WI38 (cell line): Measurements from ENCODE around the gene YAP1.

Source experiments
- H3K4me3 ChIP-seq: 2 replicates; pipeline ENCODE4 v1.5.1; 2011; ENCODE audit warnings: low read depth, mild to moderate bottlenecking, control low read depth, low read length
- TF ChIP-seq, protein P1 (sequence below): IDR thresholded peaks from 2 replicates; pipeline ENCODE4 v1.5.1; 2012; ENCODE audit warnings: low read depth, mild to moderate bottlenecking, control low read depth, low read length

The YAP1 gene

DNA sequence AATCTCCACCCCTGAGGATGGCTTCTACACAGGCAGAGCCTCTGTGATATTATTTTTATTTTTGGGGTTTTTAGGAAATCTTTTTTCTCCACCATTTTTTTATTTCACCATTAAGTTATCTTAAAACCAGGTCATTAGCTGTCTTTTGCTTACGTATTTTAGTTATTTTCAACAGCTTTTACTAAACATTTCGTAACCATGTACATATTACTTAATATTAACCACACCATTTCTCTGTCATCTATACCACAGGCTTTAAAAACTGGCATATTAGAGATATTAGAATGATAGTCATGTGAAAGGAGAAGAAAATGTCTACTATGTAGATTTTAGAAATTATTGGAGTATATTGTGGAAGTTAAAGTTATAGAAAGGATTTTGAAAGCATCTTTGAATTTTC is 37.4 kb downstream of the YAP1 start:
- no peak overlapping the region for H3K4me3 ChIP-seq
- TF ChIP-seq, protein P1, sequence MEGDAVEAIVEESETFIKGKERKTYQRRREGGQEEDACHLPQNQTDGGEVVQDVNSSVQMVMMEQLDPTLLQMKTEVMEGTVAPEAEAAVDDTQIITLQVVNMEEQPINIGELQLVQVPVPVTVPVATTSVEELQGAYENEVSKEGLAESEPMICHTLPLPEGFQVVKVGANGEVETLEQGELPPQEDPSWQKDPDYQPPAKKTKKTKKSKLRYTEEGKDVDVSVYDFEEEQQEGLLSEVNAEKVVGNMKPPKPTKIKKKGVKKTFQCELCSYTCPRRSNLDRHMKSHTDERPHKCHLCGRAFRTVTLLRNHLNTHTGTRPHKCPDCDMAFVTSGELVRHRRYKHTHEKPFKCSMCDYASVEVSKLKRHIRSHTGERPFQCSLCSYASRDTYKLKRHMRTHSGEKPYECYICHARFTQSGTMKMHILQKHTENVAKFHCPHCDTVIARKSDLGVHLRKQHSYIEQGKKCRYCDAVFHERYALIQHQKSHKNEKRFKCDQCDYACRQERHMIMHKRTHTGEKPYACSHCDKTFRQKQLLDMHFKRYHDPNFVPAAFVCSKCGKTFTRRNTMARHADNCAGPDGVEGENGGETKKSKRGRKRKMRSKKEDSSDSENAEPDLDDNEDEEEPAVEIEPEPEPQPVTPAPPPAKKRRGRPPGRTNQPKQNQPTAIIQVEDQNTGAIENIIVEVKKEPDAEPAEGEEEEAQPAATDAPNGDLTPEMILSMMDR, result no peak

DNA sequence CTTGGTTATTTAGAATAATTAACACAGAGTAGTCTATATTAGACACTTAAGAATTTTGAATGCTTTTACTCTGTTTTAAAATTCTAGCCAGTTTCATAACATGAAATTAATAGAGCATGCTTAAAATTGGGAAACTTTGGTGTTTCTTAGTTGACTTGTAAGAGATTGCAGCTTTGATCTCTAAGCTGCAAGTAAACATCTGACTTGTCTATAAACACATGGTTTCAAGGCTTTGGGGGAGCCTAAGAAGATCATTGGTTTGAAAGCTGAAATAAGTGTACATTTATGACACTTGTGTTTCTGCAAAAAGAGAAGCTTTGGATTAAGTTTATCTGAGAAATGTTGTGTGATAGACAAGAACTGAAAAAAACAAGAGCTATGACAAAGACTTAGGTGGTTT is 37.8 kb downstream of the YAP1 start:
- TF ChIP-seq, protein P1, result no peak
- H3K4me3 ChIP-seq, result no peak overlapping the region

- no peak overlapping the region for H3K4me3 ChIP-seq
- TF ChIP-seq, protein P1, result no peak
Measured at GRCh38 chr11:102151784-102152525, 41.7 kb downstream of the YAP1 start.

DNA sequence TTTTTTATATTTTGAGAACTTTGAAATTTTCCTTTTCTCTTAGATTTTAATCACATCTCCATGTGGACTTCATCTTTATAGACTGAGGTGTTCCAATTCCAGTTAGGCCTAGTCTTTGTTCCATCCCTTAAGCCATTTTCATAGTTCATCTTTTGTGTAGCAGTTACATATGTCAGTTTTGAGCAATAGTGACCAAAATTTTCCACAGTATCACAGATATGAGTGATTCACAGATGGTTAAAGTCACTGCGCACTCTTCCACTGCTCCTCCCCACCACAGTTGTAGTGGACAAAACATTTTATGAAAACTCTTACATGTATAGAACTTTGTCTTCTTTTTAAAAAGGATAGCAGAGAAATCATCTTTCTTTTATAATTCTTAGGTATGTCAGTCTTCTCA is 42.8 kb downstream of the YAP1 start:
- TF ChIP-seq, protein P1, result no peak
- no peak overlapping the region for H3K4me3 ChIP-seq

- TF ChIP-seq, protein P1, result no peak
- no peak overlapping the region for H3K4me3 ChIP-seq
Measured at GRCh38 chr11:102154806-102155205, 44.6 kb downstream of the YAP1 start.

DNA sequence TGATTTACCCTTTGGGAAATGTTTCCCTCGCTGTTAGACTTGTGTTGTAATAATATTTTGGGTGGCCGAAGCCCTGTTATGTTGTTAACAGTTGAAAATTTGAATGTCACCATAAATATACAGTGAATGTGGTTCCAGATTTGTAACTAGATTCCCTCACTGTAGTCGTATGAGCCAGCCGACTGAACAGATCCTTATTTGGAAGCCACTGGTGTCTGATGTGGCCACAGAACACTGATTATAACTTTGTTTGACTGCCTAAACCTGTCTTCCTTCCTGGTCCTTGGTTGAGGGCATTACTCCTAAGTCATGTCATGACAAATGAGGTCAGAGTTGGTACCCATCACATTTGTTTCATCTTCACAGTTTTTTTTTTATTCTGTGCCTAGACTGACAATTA is 45.4 kb downstream of the YAP1 start:
- TF ChIP-seq, protein P1, result no peak
- H3K4me3 ChIP-seq, result no peak overlapping the region

DNA sequence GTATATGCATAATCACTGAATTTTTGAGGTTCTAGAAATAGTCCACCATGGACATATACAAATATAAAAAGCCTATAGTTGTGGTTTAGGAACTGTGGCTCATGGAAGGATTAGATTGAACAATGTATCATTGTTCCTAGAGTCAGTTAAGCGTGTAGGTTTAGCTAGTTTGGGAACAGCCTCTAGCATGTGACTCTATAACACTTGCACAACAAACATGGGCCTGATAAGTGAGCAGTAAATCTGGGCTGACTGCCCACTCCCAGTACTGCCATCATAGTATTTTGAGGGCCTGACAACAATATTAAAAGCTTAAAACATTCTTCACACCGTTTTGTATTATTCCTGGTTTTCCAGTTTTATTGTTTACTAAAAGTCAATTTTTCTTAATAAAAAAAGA is 47.0 kb downstream of the YAP1 start:
- TF ChIP-seq, protein P1, result no peak
- H3K4me3 ChIP-seq, result no peak overlapping the region
